ENCODE results near the gene COL15A1.

- TF ChIP-seq CTCF (conservative IDR thresholded peaks at IDR 0.05; ENCODE audit: low read depth, low read length): no peak
- no peak for TF ChIP-seq EZH2 (IDR thresholded peaks at IDR 0.05; ENCODE audit: borderline replicate concordance, low read depth, low read length, poor library complexity, severe bottlenecking)
These were observed 29.9 kb downstream of the COL15A1 start for GRCh38 chr9:98973576-98973975.

Data from A673 (cell line).